K562 (cell line): Measurements from ENCODE around the gene PTGER4. TPM values are rescaled to one million over a fixed set of nuclear protein-coding genes. Genes with fewer than 3 reads are reported as not detected.

Source experiments
- ATAC-seq: fragments of 200-7000 bp; cut with Tn5 transposase; 3 replicates; pipeline ENCODE4 v1.9.1; 2020; ENCODE audit warnings: moderate library complexity
- BruUV-seq: library from RNA; stranded (reverse); fragments of 400-500 nt; replicated peaks from 2 replicates; lab custom pipeline; 2021; lab: Mats Ljungman, UMichigan
- CTCF ChIA-PET: fragments of 300-600 bp; formaldehyde crosslinking; extraction: SDS; loops from one replicate; lab custom pipeline; 2021; ENCODE audit warnings: low intra/inter-chr PET ratio; lab: Yijun Ruan, JAX
- POLR2A ChIA-PET: fragments of 300-600, 350-650 bp; sonication (Branson Sonifier 250); formaldehyde crosslinking; extraction: SDS; loops from one replicate; lab custom pipeline; 2021; ENCODE audit warnings: antibody characterized with exemption, inconsistent platforms; lab: Yijun Ruan, JAX
- DNase-seq, 4 experiments: peaks; one replicate each; pipeline versions ENCODE4 v3.0.0 to v3.0.0-alpha.2; 2011 to 2018; ENCODE audit warnings: low spot score in 3 of 4, mixed read lengths in 3 of 4; ENCODE audit errors: extremely low read depth in 1 of 4
- FAIRE-seq: peaks from 2 replicates; lab custom pipeline; 2011; peaks lifted over from hg19 to GRCh38; lab: Jason Lieb, UNC
- H2AFZ ChIP-seq: 2 replicates; pipeline ENCODE4 v1.6.0; 2011; ENCODE audit warnings: low read depth, low read length, control low read depth, inconsistent platforms
- H3K27ac ChIP-seq: fragments of 200-600 bp; 3 replicates; pipeline ENCODE4 v1.8.0; 2011; ENCODE audit warnings: low read depth, mild to moderate bottlenecking, control low read depth, inconsistent platforms, low read length, moderate library complexity, mixed read lengths; ENCODE audit errors: extremely low read depth
- H3K27me3 ChIP-seq, 2 experiments: fragments of 300-600 bp in 1 of 2; 2 replicates in 1 of 2; 3 replicates in 1 of 2; pipeline versions ENCODE4 v1.6.0 to v1.8.0; 2011; ENCODE audit warnings: inconsistent platforms in 2 of 2, low read length in 2 of 2, mild to moderate bottlenecking in 1 of 2, mixed read lengths in 1 of 2, moderate library complexity in 1 of 2; ENCODE audit not compliant: control insufficient read depth in 2 of 2, insufficient read depth in 2 of 2
- H3K36me3 ChIP-seq: fragments of 300-600 bp; 3 replicates; pipeline ENCODE4 v1.8.0; 2011; ENCODE audit warnings: mild to moderate bottlenecking, low read length, inconsistent platforms; ENCODE audit not compliant: control insufficient read depth, insufficient read depth
- H3K4me1 ChIP-seq, 2 experiments: fragments of 200-600 bp in 1 of 2; replicated peaks in 1 of 2; 2 replicates in 1 of 2; 3 replicates in 1 of 2; pipeline versions ENCODE4 v1.5.1 to v1.8.0; 2011; ENCODE audit warnings: inconsistent platforms in 2 of 2, low read length in 2 of 2, mild to moderate bottlenecking in 1 of 2, mixed read lengths in 1 of 2, moderate library complexity in 1 of 2; ENCODE audit not compliant: control insufficient read depth in 2 of 2, insufficient read depth in 2 of 2
- H3K4me2 ChIP-seq: 2 replicates; pipeline ENCODE4 v1.6.1; 2011; ENCODE audit warnings: low read length, control low read depth, inconsistent platforms, mixed read lengths; ENCODE audit not compliant: insufficient read depth
- H3K4me3 ChIP-seq: fragments of 200-600 bp; sonication (generic), shearing (Covaris generic); 2 replicates; pipeline ENCODE4 v1.5.1; 2016; ENCODE audit warnings: control low read depth, inconsistent platforms
- H3K79me2 ChIP-seq: fragments of 200-600 bp; 3 replicates; pipeline ENCODE4 v1.8.0; 2011; ENCODE audit warnings: low read length, inconsistent platforms; ENCODE audit not compliant: control insufficient read depth, insufficient read depth
- H3K9ac ChIP-seq, 2 experiments: 2 replicates each; pipeline versions ENCODE4 v1.6.0 to v1.6.1; 2011; ENCODE audit warnings: low read depth in 2 of 2, low read length in 2 of 2, control low read depth in 1 of 2, inconsistent platforms in 1 of 2, mild to moderate bottlenecking in 1 of 2, mixed read lengths in 1 of 2; ENCODE audit not compliant: insufficient read depth in 1 of 2
- H3K9me1 ChIP-seq: one replicate; pipeline ENCODE4 v1.6.0; 2011; ENCODE audit warnings: inconsistent platforms, mild to moderate bottlenecking, low read length, moderate library complexity; ENCODE audit not compliant: control insufficient read depth, insufficient read depth
- H3K9me3 ChIP-seq: replicated peaks from 2 replicates; pipeline ENCODE4 v1.5.1; 2011; ENCODE audit warnings: low read depth, low read length, inconsistent platforms; ENCODE audit not compliant: control insufficient read depth, insufficient read depth
- H4K20me1 ChIP-seq: replicated peaks from 2 replicates; pipeline ENCODE4 v1.6.1; 2011; ENCODE audit warnings: low read length, inconsistent platforms, mixed read lengths; ENCODE audit not compliant: control insufficient read depth, insufficient read depth
- CBX2 ChIP-seq: fragments of 200-600 bp; sonication (generic); IDR thresholded peaks from one replicate; pipeline ENCODE4 v1.6.1; 2012; ENCODE audit warnings: mild to moderate bottlenecking, low read length, inconsistent platforms; ENCODE audit not compliant: insufficient read depth, poor library complexity, severe bottlenecking
- DIDO1 ChIP-seq: fragments of 450-650 bp; IDR thresholded peaks from 2 replicates; pipeline ENCODE4 v1.6.1; 2016; ENCODE audit warnings: low read depth, missing biosample characterization, missing genetic modification characterization
- RFX1 ChIP-seq: fragments of 450-650 bp; IDR thresholded peaks from 2 replicates; pipeline ENCODE4 v1.6.1; 2016; ENCODE audit warnings: mild to moderate bottlenecking, moderate library complexity
- SNAPC5 ChIP-seq: fragments of 250-450 bp; sonication (Bioruptor Pico); IDR thresholded peaks from 2 replicates; pipeline ENCODE4 v1.8.0; 2021; ENCODE audit warnings: moderate library complexity, mild to moderate bottlenecking, inconsistent platforms
- WGBS: fragments of 100-300 bp; shearing (Covaris generic); methylation state at CpG from one replicate; pipeline ENCODE4 v1.1.6; 2016; ENCODE audit warnings: low coverage, mixed read lengths; ENCODE audit not compliant: insufficient coverage; ENCODE audit errors: missing lambda C conversion rate; 5-methylcytosine and 5-hydroxymethylcytosine counted together
- in situ Hi-C: fragments of 300-500 bp; cut with MboI; formaldehyde crosslinking; loops from 4 replicates; pipeline ENCODE4 v1.15.0; 2018; ENCODE audit warnings: inconsistent platforms, mixed read lengths
- intact Hi-C: fragments of 100-400 bp; cut with micrococcal nuclease; formaldehyde crosslinking; loops from 2 replicates; pipeline ENCODE4 v1.14.2; 2022
- polyA plus RNA-seq, 8 experiments: library from polyadenylated mRNA; depleted of rRNA in 4 of 8; stranded (reverse) in 5 of 8; unstranded in 3 of 8; fragments of >200 nt; fragmentation: Nextera tagmentation in 2 of 8; fragmentation: Illumina TruSeq in 1 of 8; extraction: Ambion mirVana in 2 of 8; extraction: Trizol in 1 of 8; gene quantifications; 2 replicates each; pipeline versions ENCODE4 v1.2.1 to v1.2.3, GENCODE V29; 2011 to 2014; ENCODE audit warnings: inconsistent platforms in 1 of 8, missing spikeins in 1 of 8
- total RNA-seq, 7 experiments: library from RNA; depleted of rRNA in 6 of 7; stranded (reverse); fragments of >200 nt in 6 of 7; fragmentation: Illumina TruSeq in 2 of 7; extraction: Trizol in 2 of 7; gene quantifications; 2 replicates each; pipeline versions ENCODE4 v1.2.1 to v1.2.3, GENCODE V29; 2011 to 2021; ENCODE audit warnings: low replicate concordance in 1 of 7
- TF ChIP-seq, protein P1 (sequence below): sonication (generic); formaldehyde crosslinking; IDR thresholded peaks from 2 replicates; pipeline ENCODE4 v1.8.1; 2022; ENCODE audit warnings: missing genetic modification reagents

The PTGER4 gene
- total and polyA plus RNA-seq, 9 of the 15 experiments (the other 6 are each of a cell fraction or from before 2014, with no cell fraction given) = 0.31 TPM; not detected in 8

DNA sequence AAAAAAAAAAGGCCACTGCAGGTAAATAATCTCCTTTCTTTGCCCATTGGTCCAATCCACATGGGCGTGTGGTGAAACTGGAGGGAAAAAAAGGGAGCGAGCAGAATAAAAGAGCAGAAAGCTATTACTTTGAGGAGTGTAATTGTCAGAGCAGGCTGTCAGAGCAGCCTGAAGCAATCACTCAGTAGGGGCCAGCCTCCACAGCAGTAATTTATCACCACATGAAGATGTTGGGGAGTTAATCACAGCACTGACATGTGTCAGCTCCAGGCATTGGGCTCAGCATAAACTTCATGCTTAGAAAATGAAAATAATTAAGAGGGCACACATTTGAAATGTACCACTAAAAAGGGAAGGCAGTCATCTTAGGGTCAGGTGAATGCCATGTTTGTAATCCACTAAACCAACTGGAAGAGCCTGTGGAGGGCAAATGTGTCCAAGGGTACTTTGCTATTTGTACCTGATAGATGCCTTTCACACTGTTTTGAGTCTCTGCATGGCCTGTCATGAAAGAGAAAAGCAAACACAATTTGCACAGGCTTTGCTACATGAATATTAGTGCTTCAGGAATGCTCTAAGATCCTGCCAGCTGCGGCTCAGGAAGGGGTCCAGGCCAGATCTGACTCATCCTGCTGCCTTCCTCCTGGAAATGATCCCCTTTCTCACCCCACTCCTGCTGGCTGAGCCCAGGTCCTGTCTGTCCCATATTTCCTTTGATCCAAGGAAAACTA lies 2.9 kb upstream of the PTGER4 start (continued):
- TF ChIP-seq SNAPC5 = no peak
- TF ChIP-seq DIDO1 (tag) = no peak
- TF ChIP-seq RFX1 = no peak

DNA sequence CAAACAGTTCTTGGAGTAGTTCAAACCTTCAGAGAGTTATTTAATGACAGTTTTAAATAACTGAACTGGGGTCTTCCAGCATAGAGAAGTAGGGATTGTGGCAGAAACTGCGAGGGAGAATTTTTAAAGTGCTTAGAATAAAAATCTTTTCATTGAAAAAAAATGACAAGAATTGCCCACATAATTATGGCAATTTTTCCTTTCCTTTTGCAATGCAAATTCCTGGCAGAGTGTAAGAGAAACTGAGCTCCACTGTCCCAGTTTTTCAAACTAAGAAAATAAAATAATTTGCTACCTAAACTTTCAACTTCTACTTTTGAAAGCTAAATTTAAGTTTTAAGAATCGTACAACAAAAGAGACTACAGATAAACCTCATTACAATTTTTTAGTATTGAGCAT lies 2.3 kb upstream of the PTGER4 start:
- Histone ChIP-seq H3K79me2 (no peaks in the 10 kb centered on the region), H3K27me3 (peaks cover 14% of the 10 kb centered on the region in 2 experiments), H3K4me2 (no peak overlapping the region), H3K9me1 (no peaks in the 10 kb centered on the region), H4K20me1 (no peaks in the 10 kb centered on the region), H3K36me3 (no peaks in the 10 kb centered on the region), H3K4me1 (peaks cover 0 to 23% of the 10 kb centered on the region in 2 experiments; a peak in 2 of 5 replicates), H2AFZ (no peak overlapping the region), H3K27ac (no peak overlapping the region), H3K9me3 (no peaks in the 10 kb centered on the region), H3K9ac (no peak overlapping the region), H3K4me3 (no peak overlapping the region)
- in situ Hi-C loops = loop anchor here (25.0 kb wide), 1 partner anchor 740 kb away; no protein-coding TSS in a partner anchor
- POLR2A ChIA-PET = interaction anchor here (0.7 to 1.0 kb wide), 2 partner anchors 8 to 12 kb away, joined by 3 read pairs; no protein-coding TSS in a partner anchor
- intact Hi-C loops = no loop called here
- 0% methylated on average over 2 of the region's 2 CpGs for WGBS
- BruUV-seq = no TSS peak
- CTCF ChIA-PET = interaction anchor here (0.7 kb wide), 1 partner anchor 11 kb away, joined by 3 read pairs; no protein-coding TSS in a partner anchor
- no peak for DNase-seq
- no peak for ATAC-seq
- no peak for FAIRE-seq
- TF ChIP-seq, protein P1, sequence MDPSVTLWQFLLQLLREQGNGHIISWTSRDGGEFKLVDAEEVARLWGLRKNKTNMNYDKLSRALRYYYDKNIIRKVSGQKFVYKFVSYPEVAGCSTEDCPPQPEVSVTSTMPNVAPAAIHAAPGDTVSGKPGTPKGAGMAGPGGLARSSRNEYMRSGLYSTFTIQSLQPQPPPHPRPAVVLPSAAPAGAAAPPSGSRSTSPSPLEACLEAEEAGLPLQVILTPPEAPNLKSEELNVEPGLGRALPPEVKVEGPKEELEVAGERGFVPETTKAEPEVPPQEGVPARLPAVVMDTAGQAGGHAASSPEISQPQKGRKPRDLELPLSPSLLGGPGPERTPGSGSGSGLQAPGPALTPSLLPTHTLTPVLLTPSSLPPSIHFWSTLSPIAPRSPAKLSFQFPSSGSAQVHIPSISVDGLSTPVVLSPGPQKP (CRISPR knock-in tag) = no peak
- TF ChIP-seq CBX2 = peak; percentile 66
